GM19025 (cell line): ENCODE measurements around the gene OR2C1.

Source experiments
- ATAC-seq: cut with Tn5 transposase; IDR thresholded peaks from one replicate; pipeline ENCODE4 v1.9.1; 2021; ENCODE audit warnings: mild to moderate bottlenecking, low read depth, moderate library complexity; ENCODE audit not compliant: unreplicated experiment

Gene OR2C1

DNA sequence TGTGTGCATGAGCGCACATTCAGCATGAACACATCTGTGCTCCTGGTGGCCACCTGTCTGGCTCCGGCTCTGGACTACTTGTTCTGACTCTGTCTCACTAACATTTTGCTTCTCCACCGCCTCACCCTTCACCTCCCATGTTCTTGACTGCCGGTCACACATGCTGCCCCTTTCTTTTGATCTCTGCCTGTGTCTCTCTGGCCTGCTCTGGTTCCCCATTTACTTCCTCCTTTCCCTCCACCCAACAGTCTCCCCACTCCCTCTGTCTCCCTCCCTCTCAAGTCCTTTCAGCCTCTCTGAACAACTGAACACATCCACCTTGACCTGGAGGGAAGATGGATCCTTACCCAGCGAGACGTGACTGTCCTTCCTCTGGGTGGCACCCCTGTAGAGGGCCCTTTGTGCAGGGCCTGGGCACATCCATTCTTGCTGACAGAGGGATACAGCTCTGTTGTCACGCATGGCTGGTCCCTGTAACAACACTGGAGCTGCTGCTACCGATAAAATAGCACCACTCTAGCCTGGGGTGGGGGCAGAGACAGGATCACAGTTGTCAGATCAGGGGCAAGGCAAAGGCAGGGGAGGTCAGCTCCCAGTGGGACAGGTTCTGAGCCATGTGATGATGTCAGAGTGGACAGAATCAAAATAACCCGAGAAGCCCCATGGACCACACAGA lies 34.1 kb downstream of the OR2C1 start:
- ATAC-seq = no peak

GRCh38 chr16:3400446-3400778 lies 44.7 kb downstream of the OR2C1 start:
- ATAC-seq = no peak

DNA sequence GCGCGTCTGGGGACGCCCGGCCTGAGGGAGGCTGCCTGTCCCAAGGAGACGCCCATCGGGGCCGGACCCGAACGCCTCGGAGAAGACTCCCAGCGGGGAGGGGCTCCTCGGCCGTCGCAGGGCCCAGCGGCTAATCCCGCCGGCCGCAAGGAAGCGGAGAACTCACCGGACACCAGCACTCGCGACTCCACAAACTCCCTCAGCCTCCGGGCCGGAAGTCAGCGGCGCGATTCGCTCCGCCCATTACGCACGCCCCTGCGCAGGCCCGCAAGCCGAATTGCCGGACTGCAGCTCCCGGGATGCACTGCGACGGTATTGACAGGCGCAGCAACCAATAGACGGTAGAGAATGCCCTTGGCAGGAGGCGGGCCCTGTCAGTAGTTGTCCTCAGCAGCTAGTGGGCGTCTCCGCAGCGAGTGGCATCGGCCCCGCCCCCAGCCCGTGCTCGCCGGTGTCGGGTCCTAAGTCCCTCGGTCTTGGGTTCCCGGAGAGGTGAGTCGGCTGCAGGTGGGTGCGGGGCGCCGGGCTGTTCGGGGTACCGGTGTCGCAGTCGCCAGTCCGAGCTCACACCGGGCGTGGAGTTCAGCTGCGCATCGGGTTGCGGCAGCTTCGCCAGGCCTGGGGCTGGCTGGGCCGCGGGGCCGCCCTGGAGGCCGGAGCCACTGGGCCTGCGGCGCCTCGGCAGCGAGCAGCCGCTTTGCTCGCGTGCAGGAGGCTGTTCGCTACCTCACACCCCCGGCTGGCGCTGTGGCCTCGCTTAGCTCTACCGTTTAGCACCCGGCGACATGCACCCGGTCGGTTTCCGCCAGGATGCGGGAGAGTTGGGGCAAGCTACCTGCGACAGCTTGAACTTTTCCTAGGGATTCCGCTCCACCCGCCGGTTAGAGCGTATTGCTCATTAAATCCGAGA lies 45.3 kb downstream of the OR2C1 start, which contains the start of the genes ZNF174 and ZSCAN32:
TSS of gene ZNF174 (plus strand) at position 437 of the 910 bp plus-strand sequence. CDS start 790 bp downstream, outside the sequence.
TSS of gene ZSCAN32 (minus strand) at position 226 of the 910 bp plus-strand sequence. CDS start 3,447 bp downstream, outside the sequence.
- peak; percentile 96 for ATAC-seq

GRCh38 chr16:3401719-3402397 lies 46.2 kb downstream of the OR2C1 start:
- ATAC-seq = no peak
